Body of pancreas (tissue), 4 donors: ENCODE measurements around the gene SFTPA1.

Source experiments
- POLR2A ChIP-seq, 3 donors: fragments of 450-650 bp; IDR thresholded peaks; one replicate each; pipeline ENCODE4 v1.6.1; 2016; ENCODE audit warnings: antibody characterized with exemption in 3 of 3, mild to moderate bottlenecking in 2 of 3
- TF ChIP-seq, protein P1 (sequence below), 7 experiments: fragments of 450-650 bp in 4 of 7; fragments of 200-600 bp in 3 of 7; sonication (generic) in 3 of 7; IDR thresholded peaks; one replicate each; pipeline ENCODE4 v1.5.1; 2016 to 2019; ENCODE audit warnings: antibody characterized with exemption in 7 of 7

DNA sequence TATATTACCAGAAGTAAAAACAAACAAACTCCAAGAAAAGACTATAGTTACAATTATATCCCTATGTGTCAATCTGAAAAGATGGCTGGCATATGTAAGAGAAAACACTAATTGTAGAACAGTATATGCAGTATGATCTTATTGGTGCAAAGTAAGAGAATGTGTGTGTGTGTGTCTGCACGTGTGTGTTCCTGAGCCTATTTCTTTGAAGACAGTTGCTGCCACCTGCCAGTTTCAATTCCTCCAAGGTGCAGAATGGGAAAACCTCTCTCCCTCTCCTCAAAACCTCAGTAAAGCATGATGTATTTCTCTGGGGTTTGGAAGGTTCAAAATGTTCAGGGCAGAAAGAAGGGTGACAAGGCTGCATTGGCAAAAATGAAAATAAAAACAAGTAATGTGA, 8.8 kb upstream of the SFTPA1 start:
- TF ChIP-seq, protein P1, sequence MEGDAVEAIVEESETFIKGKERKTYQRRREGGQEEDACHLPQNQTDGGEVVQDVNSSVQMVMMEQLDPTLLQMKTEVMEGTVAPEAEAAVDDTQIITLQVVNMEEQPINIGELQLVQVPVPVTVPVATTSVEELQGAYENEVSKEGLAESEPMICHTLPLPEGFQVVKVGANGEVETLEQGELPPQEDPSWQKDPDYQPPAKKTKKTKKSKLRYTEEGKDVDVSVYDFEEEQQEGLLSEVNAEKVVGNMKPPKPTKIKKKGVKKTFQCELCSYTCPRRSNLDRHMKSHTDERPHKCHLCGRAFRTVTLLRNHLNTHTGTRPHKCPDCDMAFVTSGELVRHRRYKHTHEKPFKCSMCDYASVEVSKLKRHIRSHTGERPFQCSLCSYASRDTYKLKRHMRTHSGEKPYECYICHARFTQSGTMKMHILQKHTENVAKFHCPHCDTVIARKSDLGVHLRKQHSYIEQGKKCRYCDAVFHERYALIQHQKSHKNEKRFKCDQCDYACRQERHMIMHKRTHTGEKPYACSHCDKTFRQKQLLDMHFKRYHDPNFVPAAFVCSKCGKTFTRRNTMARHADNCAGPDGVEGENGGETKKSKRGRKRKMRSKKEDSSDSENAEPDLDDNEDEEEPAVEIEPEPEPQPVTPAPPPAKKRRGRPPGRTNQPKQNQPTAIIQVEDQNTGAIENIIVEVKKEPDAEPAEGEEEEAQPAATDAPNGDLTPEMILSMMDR (IDR thresholded peaks at IDR 0.05): no peak
- no peak for TF ChIP-seq POLR2A (IDR thresholded peaks at IDR 0.05)
